ENCODE results near the gene TYMS. TPM values are rescaled to one million over a fixed set of nuclear protein-coding genes. Genes with fewer than 3 reads are reported as not detected.

The TYMS gene
- total RNA-seq, result 6.4 TPM
- long read RNA-seq, transcript TYMS-203 (7 exons, 1,662 nt), result major isoform, 9 of 13 reads
- long read RNA-seq, partial matches to known transcripts, result 3 of 13 reads
- long read RNA-seq, other reads (novel, unspliced or antisense), result 1 of 13 reads

- TF ChIP-seq CTCF (IDR thresholded peaks at IDR 0.05), result peak; percentile 9
- Histone ChIP-seq H3K27me3 (ENCODE audit: low read depth) (peaks cover 8% of the 10 kb centered on the region), H3K36me3 (no peaks in the 10 kb centered on the region), H3K4me1 (peaks cover 6% of the 10 kb centered on the region), H3K9me3 (no peaks in the 10 kb centered on the region), H3K4me3 (peak within 1 kb of the TSS; percentile 89), H3K27ac (peak within 1 kb of the TSS; percentile 36)
- peak; percentile 76 to 77 for ATAC-seq
- intact Hi-C loops (cut with DNase I), result no loop called here
- DNase-seq, result peak; percentile 60
Observed at GRCh38 chr18:657311-658000, at the start of gene TYMS. TSS of gene TYMS (plus strand) at chr18:657653. CDS start at chr18:657743, 90 bp downstream.

GRCh38 chr18:607930-608329, 49.5 kb upstream of the TYMS start:
- peak in 1 of 2 donors; percentile 42 for ATAC-seq
- H3K9me3 ChIP-seq, result no peaks in the 10 kb centered on the region
- H3K4me3 ChIP-seq, result no peak overlapping the region
- TF ChIP-seq CTCF (IDR thresholded peaks at IDR 0.05), result no peak
- no peak overlapping the region for H3K27ac ChIP-seq
- DNase-seq, result no peak
- intact Hi-C loops (cut with DNase I), result no loop called here
- no peaks in the 10 kb centered on the region for H3K36me3 ChIP-seq
- H3K27me3 ChIP-seq (ENCODE audit: low read depth), result no peaks in the 10 kb centered on the region
- H3K4me1 ChIP-seq, result no peaks in the 10 kb centered on the region

GRCh38 chr18:610214-610928, 47.1 kb upstream of the TYMS start:
- DNase-seq (no peak), ATAC-seq (no peak)
- Histone ChIP-seq H3K27me3 (ENCODE audit: low read depth) (no peaks in the 10 kb centered on the region), H3K36me3 (no peaks in the 10 kb centered on the region), H3K9me3 (no peaks in the 10 kb centered on the region), H3K4me1 (peaks cover 7% of the 10 kb centered on the region), H3K27ac (no peak overlapping the region), H3K4me3 (no peak overlapping the region)
- no peak for TF ChIP-seq CTCF (IDR thresholded peaks at IDR 0.05)
- intact Hi-C loops (cut with DNase I), result loop anchor here (10.0 kb wide), 1 partner anchor 326 kb away; no protein-coding TSS in a partner anchor

- no peak for TF ChIP-seq CTCF (IDR thresholded peaks at IDR 0.05)
- Histone ChIP-seq H3K9me3 (no peaks in the 10 kb centered on the region), H3K27me3 (ENCODE audit: low read depth) (no peaks in the 10 kb centered on the region), H3K36me3 (no peaks in the 10 kb centered on the region), H3K4me3 (no peak overlapping the region), H3K4me1 (peaks cover 16% of the 10 kb centered on the region), H3K27ac (no peak overlapping the region)
- ATAC-seq, result no peak
- intact Hi-C loops (cut with DNase I), result loop anchor here (10.0 kb wide), 1 partner anchor 327 kb away; no protein-coding TSS in a partner anchor
- DNase-seq, result no peak
Observed at GRCh38 chr18:612156-612555, 45.3 kb upstream of the TYMS start.

- Histone ChIP-seq H3K4me3 (no peak overlapping the region), H3K4me1 (peaks cover 16% of the 10 kb centered on the region), H3K9me3 (no peaks in the 10 kb centered on the region), H3K36me3 (no peaks in the 10 kb centered on the region), H3K27me3 (ENCODE audit: low read depth) (no peaks in the 10 kb centered on the region), H3K27ac (peak overlapping the region; percentile 22)
- ATAC-seq, result no peak
- TF ChIP-seq CTCF (IDR thresholded peaks at IDR 0.05), result no peak
- intact Hi-C loops (cut with DNase I), result loop anchor here (10.0 kb wide), 1 partner anchor 329 kb away; no protein-coding TSS in a partner anchor
- DNase-seq, result no peak
Observed at GRCh38 chr18:614193-614592, 43.3 kb upstream of the TYMS start.
